Keratinocyte (primary cell): ENCODE measurements around the gene MED12L. TPM values are rescaled to one million over a fixed set of nuclear protein-coding genes. Genes with fewer than 3 reads are reported as not detected.

Experiments used
- DNase-seq: peaks from one replicate; pipeline ENCODE4 v3.0.0-alpha.2; 2011; ENCODE audit warnings: low read depth, missing footprints, low spot score
- FAIRE-seq: peaks from 2 replicates; lab custom pipeline; 2011; peaks lifted over from hg19 to GRCh38; lab: Jason Lieb, UNC
- H2AFZ ChIP-seq: 2 replicates; pipeline ENCODE4 v1.6.0; 2012; ENCODE audit warnings: low read length, control low read depth, inconsistent platforms; ENCODE audit not compliant: control insufficient read depth
- H3K27ac ChIP-seq: 2 replicates; pipeline ENCODE4 v1.5.1; 2011; ENCODE audit warnings: low read length; ENCODE audit not compliant: control insufficient read depth, insufficient read depth
- H3K27me3 ChIP-seq: 3 replicates; pipeline ENCODE4 v1.6.0; 2011; ENCODE audit warnings: low read length; ENCODE audit not compliant: control insufficient read depth, insufficient read depth; ENCODE audit errors: extremely low read depth
- H3K36me3 ChIP-seq, 2 experiments: 2 replicates in 1 of 2; 3 replicates in 1 of 2; pipeline ENCODE4 v1.5.1; 2011; ENCODE audit warnings: low read length in 2 of 2, mild to moderate bottlenecking in 1 of 2; ENCODE audit not compliant: control insufficient read depth in 2 of 2, insufficient read depth in 2 of 2; ENCODE audit errors: extremely low read depth in 1 of 2
- H3K4me1 ChIP-seq: 3 replicates; pipeline ENCODE4 v1.5.1; 2011; ENCODE audit warnings: low read length; ENCODE audit not compliant: control insufficient read depth, insufficient read depth; ENCODE audit errors: extremely low read depth
- H3K4me2 ChIP-seq: 3 replicates; pipeline ENCODE4 v1.6.0; 2011; ENCODE audit warnings: low read depth, low read length; ENCODE audit not compliant: control insufficient read depth, insufficient read depth; ENCODE audit errors: extremely low read depth
- H3K4me3 ChIP-seq, 3 experiments: fragments of 200-600 bp in 1 of 3; sonication (generic) in 1 of 3; 2 replicates in 2 of 3; 3 replicates in 1 of 3; pipeline ENCODE4 v1.5.1; 2011 to 2016; ENCODE audit warnings: low read length in 3 of 3, mild to moderate bottlenecking in 3 of 3, control low read depth in 2 of 3, inconsistent platforms in 1 of 3, low read depth in 1 of 3, mixed read lengths in 1 of 3, mixed run types in 1 of 3, moderate library complexity in 1 of 3; ENCODE audit not compliant: control insufficient read depth in 2 of 3, insufficient read depth in 2 of 3; ENCODE audit errors: extremely low read depth in 1 of 3
- H3K79me2 ChIP-seq: 2 replicates; pipeline ENCODE4 v1.6.0; 2012; ENCODE audit warnings: low read length; ENCODE audit not compliant: control insufficient read depth, insufficient read depth
- H3K9ac ChIP-seq: 3 replicates; pipeline ENCODE4 v1.6.0; 2011; ENCODE audit warnings: low read length; ENCODE audit not compliant: control insufficient read depth, insufficient read depth; ENCODE audit errors: extremely low read depth
- H3K9me1 ChIP-seq: 3 replicates; pipeline ENCODE4 v1.6.0; 2011; ENCODE audit warnings: low read length; ENCODE audit not compliant: control insufficient read depth, insufficient read depth; ENCODE audit errors: extremely low read depth
- H3K9me3 ChIP-seq: 2 replicates; pipeline ENCODE4 v1.5.1; 2012; ENCODE audit warnings: low read depth, low read length; ENCODE audit not compliant: control insufficient read depth
- H4K20me1 ChIP-seq: 3 replicates; pipeline ENCODE4 v1.6.0; 2011; ENCODE audit warnings: low read length; ENCODE audit not compliant: control insufficient read depth, insufficient read depth; ENCODE audit errors: extremely low read depth
- CTCF ChIP-seq, 3 experiments: IDR thresholded peaks in 1 of 3; conservative IDR thresholded peaks in 1 of 3; optimal IDR thresholded peaks in 1 of 3; 2 replicates in 2 of 3; 3 replicates in 1 of 3; pipeline versions ENCODE3 to v1.5.1; 2011; ENCODE audit warnings: low read length in 3 of 3, mild to moderate bottlenecking in 3 of 3, moderate library complexity in 2 of 3, control low read depth in 1 of 3, inconsistent platforms in 1 of 3; ENCODE audit not compliant: insufficient read depth in 2 of 3; ENCODE audit errors: extremely low read depth in 1 of 3
- EZH2 ChIP-seq: IDR thresholded peaks from one replicate; pipeline ENCODE4 v1.6.1; 2012; ENCODE audit warnings: inconsistent platforms, mild to moderate bottlenecking, low read length, moderate library complexity
- dilution Hi-C: fragments of 300-500 bp; cut with MboI; formaldehyde crosslinking; loops from one replicate; pipeline ENCODE4 v1.7.0; 2020; ENCODE audit warnings: low sequenced_read_pairs; ENCODE audit not compliant: extremely low pct_ligation_motif_present
- polyA plus RNA-seq, 5 experiments: library from polyadenylated mRNA; depleted of rRNA in 3 of 5; stranded (reverse) in 3 of 5; stranded (forward) in 1 of 5; unstranded in 1 of 5; fragments of >200 nt; gene quantifications; 1 replicate in 1 of 5; 2 replicates in 3 of 5; 3 replicates in 1 of 5; pipeline versions ENCODE4 v1.2.1 to v1.2.3, GENCODE V29; 2011 to 2012; ENCODE audit warnings: missing spikeins in 2 of 5, low read depth in 1 of 5, low replicate concordance in 1 of 5

MED12L gene
- polyA plus RNA-seq, 1 donor (not counting 4 experiments of a cell fraction or from before 2014, with no cell fraction given) = 0.04 TPM

DNA sequence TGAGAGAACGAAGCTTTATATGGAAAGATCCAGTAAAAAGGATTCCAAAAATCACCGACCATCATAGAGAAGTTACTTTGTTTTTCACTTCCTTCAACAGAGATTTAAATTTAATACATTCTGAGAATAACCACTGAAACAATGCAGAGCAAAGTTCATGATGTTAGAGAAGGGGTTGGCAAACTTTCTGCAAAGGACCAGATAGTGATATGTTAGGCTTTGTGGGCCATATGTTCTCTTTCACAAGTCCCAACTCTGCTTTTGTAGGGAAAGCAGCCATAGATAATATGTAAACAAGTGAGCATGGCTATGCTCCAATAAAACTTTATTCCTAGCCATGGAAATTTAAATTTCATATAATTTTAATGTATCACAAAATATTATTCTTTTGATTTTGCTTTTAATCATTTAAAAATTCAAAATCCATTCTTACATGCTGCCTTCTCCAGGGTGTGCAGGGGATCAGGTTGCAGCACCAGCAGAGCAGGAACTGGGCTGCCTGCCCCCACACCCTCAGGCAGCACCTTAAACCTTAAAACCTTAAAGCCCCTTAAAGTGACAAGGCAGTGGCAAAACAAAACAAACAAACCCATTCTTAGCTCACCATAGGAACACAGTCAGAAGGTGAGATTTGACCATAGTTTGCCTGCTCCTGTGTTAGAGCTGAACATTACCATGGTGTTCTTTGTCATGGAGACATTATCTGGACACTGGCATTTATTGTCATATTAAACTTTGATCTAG, 392.3 kb downstream of the MED12L start:
- Histone ChIP-seq H3K4me1 (no peaks in the 10 kb centered on the region), H3K9ac (no peak overlapping the region), H3K4me3 (no peak overlapping the region), H3K4me2 (no peak overlapping the region), H3K9me3 (no peaks in the 10 kb centered on the region), H3K9me1 (no peaks in the 10 kb centered on the region), H3K27me3 (no peaks in the 10 kb centered on the region), H3K36me3 (no peaks in the 10 kb centered on the region), H4K20me1 (no peaks in the 10 kb centered on the region), H3K27ac (no peak overlapping the region), H2AFZ (no peak overlapping the region), H3K79me2 (no peaks in the 10 kb centered on the region)
- dilution Hi-C loops = no loop called here
- DNase-seq (no peak), FAIRE-seq (no peak)
- TF ChIP-seq EZH2 (no peak), CTCF (optimal IDR thresholded peaks at IDR 0.05 in 1 of 3, IDR thresholded peaks at IDR 0.05 in 1 of 3, conservative IDR thresholded peaks at IDR 0.05 in 1 of 3; ENCODE audit: extremely low read depth in 1 of 3, insufficient read depth in 2 of 3, low read length in 3 of 3) (no peak)

DNA sequence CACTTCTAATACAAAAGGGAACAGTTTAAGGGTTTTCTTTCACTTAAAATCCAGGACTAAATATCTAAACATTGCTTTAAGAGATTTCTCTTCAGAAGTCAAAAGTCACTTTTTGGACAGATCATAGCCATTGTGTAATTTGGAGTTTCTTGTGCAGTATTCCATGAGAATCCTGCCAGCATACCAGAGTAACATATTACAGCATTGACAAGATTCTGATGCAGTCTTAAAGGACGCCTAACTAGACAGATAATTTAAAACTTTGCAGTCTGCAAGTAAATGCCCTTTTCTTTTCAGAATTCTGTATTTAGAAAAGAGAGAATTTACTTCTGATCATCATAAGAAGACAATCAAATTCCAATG, 392.9 kb downstream of the MED12L start:
- dilution Hi-C loops = no loop called here
- no peaks in the 10 kb centered on the region for H3K9me1 ChIP-seq
- H2AFZ ChIP-seq = no peak overlapping the region
- no peaks in the 10 kb centered on the region for H4K20me1 ChIP-seq
- no peaks in the 10 kb centered on the region for H3K9me3 ChIP-seq
- FAIRE-seq = no peak
- no peaks in the 10 kb centered on the region for H3K36me3 ChIP-seq
- H3K9ac ChIP-seq = no peak overlapping the region
- no peaks in the 10 kb centered on the region for H3K27me3 ChIP-seq
- no peak overlapping the region for H3K27ac ChIP-seq
- no peak for DNase-seq
- TF ChIP-seq EZH2 = no peak
- TF ChIP-seq CTCF (optimal IDR thresholded peaks at IDR 0.05 in 1 of 3, IDR thresholded peaks at IDR 0.05 in 1 of 3, conservative IDR thresholded peaks at IDR 0.05 in 1 of 3; ENCODE audit: extremely low read depth in 1 of 3, insufficient read depth in 2 of 3, low read length in 3 of 3) = no peak
- H3K4me1 ChIP-seq = no peaks in the 10 kb centered on the region
- H3K4me3 ChIP-seq = no peak overlapping the region
- no peak overlapping the region for H3K4me2 ChIP-seq
- no peaks in the 10 kb centered on the region for H3K79me2 ChIP-seq
